SK-N-SH (cell line): ENCODE data around the gene LRRC59. TPM values are rescaled to one million over a fixed set of nuclear protein-coding genes. Genes with fewer than 3 reads are reported as not detected.

Experiments used
- CTCF ChIA-PET: fragments of 300-600, 350-600 bp; formaldehyde crosslinking; extraction: SDS; loops from one replicate; lab custom pipeline; 2021; lab: Yijun Ruan, JAX
- POLR2A ChIA-PET: fragments of 350-600 bp; sonication (Branson Sonifier 250); formaldehyde crosslinking; extraction: SDS; loops from one replicate; lab custom pipeline; 2020; ENCODE audit warnings: antibody characterized with exemption, inconsistent platforms; lab: Yijun Ruan, JAX
- DNase-seq: peaks from one replicate; pipeline ENCODE4 v3.0.0; 2012
- H2AFZ ChIP-seq: fragments of 200-600 bp; sonication (generic); 2 replicates; pipeline ENCODE4 v1.8.1; 2016; ENCODE audit warnings: antibody characterized with exemption, mild to moderate bottlenecking, low read depth
- H3F3A ChIP-seq: fragments of 200-600 bp; sonication (generic); replicated peaks from 2 replicates; pipeline ENCODE3; 2016; ENCODE audit warnings: antibody characterized with exemption, mild to moderate bottlenecking; ENCODE audit not compliant: insufficient read depth
- H3K27ac ChIP-seq, 2 experiments: fragments of 200-500 bp in 1 of 2; fragments of 200-600 bp in 1 of 2; sonication (Bioruptor generic) in 1 of 2; sonication (generic), shearing (Covaris generic) in 1 of 2; 2 replicates each; pipeline versions ENCODE4 v1.5.1 to v1.6.1; 2014 to 2016; ENCODE audit warnings: low read depth in 2 of 2, inconsistent platforms in 1 of 2, low read length in 1 of 2, mild to moderate bottlenecking in 1 of 2, mixed read lengths in 1 of 2
- H3K27me3 ChIP-seq: fragments of 200-600 bp; sonication (generic), shearing (Covaris generic); 2 replicates; pipeline ENCODE4 v1.6.1; 2016; ENCODE audit warnings: mixed run types; ENCODE audit not compliant: insufficient read depth
- H3K36me3 ChIP-seq, 2 experiments: fragments of 200-500 bp in 1 of 2; fragments of 200-600 bp in 1 of 2; sonication (Bioruptor generic) in 1 of 2; sonication (generic) in 1 of 2; replicated peaks in 1 of 2; 2 replicates each; pipeline versions ENCODE3 to v1.5.1; 2014 to 2016; ENCODE audit warnings: low read length in 1 of 2, mild to moderate bottlenecking in 1 of 2; ENCODE audit not compliant: insufficient read depth in 2 of 2, control insufficient read depth in 1 of 2
- H3K4me1 ChIP-seq, 2 experiments: fragments of 200-500 bp in 1 of 2; fragments of 200-600 bp in 1 of 2; sonication (Bioruptor generic) in 1 of 2; sonication (generic), shearing (Covaris generic) in 1 of 2; 2 replicates each; pipeline versions ENCODE4 v1.5.1 to v1.6.1; 2014 to 2016; ENCODE audit warnings: low read depth in 1 of 2, low read length in 1 of 2, mixed run types in 1 of 2; ENCODE audit not compliant: insufficient read depth in 2 of 2, control insufficient read depth in 1 of 2
- H3K4me2 ChIP-seq: fragments of 200-600 bp; sonication (generic), shearing (Covaris generic); 2 replicates; pipeline ENCODE4 v1.6.1; 2017; ENCODE audit warnings: mixed run types
- H3K4me3 ChIP-seq, 2 experiments: fragments of 200-500 bp in 1 of 2; fragments of 200-600 bp in 1 of 2; sonication (Bioruptor generic) in 1 of 2; sonication (generic), shearing (Covaris generic) in 1 of 2; 2 replicates each; pipeline versions ENCODE4 v1.5.1 to v1.8.1; 2014 to 2016; ENCODE audit warnings: low read depth in 2 of 2, inconsistent platforms in 1 of 2, low read length in 1 of 2, mild to moderate bottlenecking in 1 of 2, mixed read lengths in 1 of 2, moderate library complexity in 1 of 2
- H3K79me2 ChIP-seq: fragments of 200-600 bp; sonication (generic); 2 replicates; pipeline ENCODE4 v1.8.1; 2017; ENCODE audit warnings: mild to moderate bottlenecking; ENCODE audit not compliant: insufficient read depth
- H3K9ac ChIP-seq: fragments of 200-600 bp; sonication (generic); 2 replicates; pipeline ENCODE4 v1.6.1; 2017; ENCODE audit warnings: mixed run types
- H3K9me2 ChIP-seq: fragments of 200-600 bp; sonication (generic); 2 replicates; pipeline ENCODE4 v1.6.1; 2017; ENCODE audit warnings: mixed run types
- H3K9me3 ChIP-seq: fragments of 200-600 bp; sonication (generic); 2 replicates; pipeline ENCODE4 v1.6.1; 2017; ENCODE audit warnings: mixed run types, mild to moderate bottlenecking, moderate library complexity
- H4K20me1 ChIP-seq: fragments of 200-600 bp; sonication (generic); 2 replicates; pipeline ENCODE4 v1.6.1; 2017; ENCODE audit warnings: mild to moderate bottlenecking, mixed run types; ENCODE audit not compliant: insufficient read depth
- ELF1 ChIP-seq: IDR thresholded peaks from 2 replicates; pipeline ENCODE4 v1.4.0; 2012
- EP300 ChIP-seq, 2 experiments: IDR thresholded peaks; 2 replicates each; pipeline versions ENCODE4 v1.4.0 to v1.6.1; 2012; ENCODE audit warnings: borderline replicate concordance in 1 of 2, low read depth in 1 of 2, low read length in 1 of 2
- EZH2phosphoT487 ChIP-seq: fragments of 200-600 bp; sonication (generic); IDR thresholded peaks from 2 replicates; pipeline ENCODE4 v1.6.1; 2017; ENCODE audit warnings: low read depth, mixed run types, mild to moderate bottlenecking, antibody characterized with exemption, moderate library complexity, borderline replicate concordance
- GATA2 ChIP-seq: sonication (generic); formaldehyde crosslinking; IDR thresholded peaks from 2 replicates; pipeline ENCODE4 v1.5.0; 2020; ENCODE audit warnings: mild to moderate bottlenecking, missing genetic modification reagents
- MXI1 ChIP-seq: IDR thresholded peaks from 2 replicates; pipeline ENCODE4 v1.6.1; 2012; ENCODE audit warnings: mild to moderate bottlenecking, low read depth, low read length, improper control_type of control experiment
- NFIC ChIP-seq: IDR thresholded peaks from 2 replicates; pipeline ENCODE4 v1.4.0; 2012; ENCODE audit warnings: borderline replicate concordance
- POLR2AphosphoS5 ChIP-seq: IDR thresholded peaks from 2 replicates; pipeline ENCODE4 v1.6.1; 2012; ENCODE audit warnings: low read depth, low read length
- RFX5 ChIP-seq: IDR thresholded peaks from 2 replicates; pipeline ENCODE4 v1.6.1; 2012; ENCODE audit warnings: mild to moderate bottlenecking, improper control_type of control experiment, low read length
- SIN3A ChIP-seq: IDR thresholded peaks from 2 replicates; pipeline ENCODE4 v1.6.1; 2012; ENCODE audit warnings: low read depth, mild to moderate bottlenecking, low read length, moderate library complexity, borderline replicate concordance
- TCF12 ChIP-seq: IDR thresholded peaks from 2 replicates; pipeline ENCODE4 v1.4.0; 2012
- USF1 ChIP-seq: IDR thresholded peaks from 2 replicates; pipeline ENCODE4 v1.4.0; 2012; ENCODE audit warnings: low read depth, borderline replicate concordance
- ZBTB33 ChIP-seq: IDR thresholded peaks from 2 replicates; pipeline ENCODE4 v1.4.0; 2012; ENCODE audit warnings: low read depth, borderline replicate concordance
- WGBS: methylation state at CpG from one replicate; pipeline ENCODE4 v1.1.6; 2017; ENCODE audit warnings: low lambda C conversion rate; 5-methylcytosine and 5-hydroxymethylcytosine counted together
- polyA plus RNA-seq, 3 experiments: library from polyadenylated mRNA; depleted of rRNA; stranded (reverse); fragments of >200 nt; gene quantifications; 2 replicates each; pipeline ENCODE4 v1.2.3, GENCODE V29; 2012
- TF ChIP-seq, protein P1 (sequence below): IDR thresholded peaks from 2 replicates; pipeline ENCODE4 v1.6.1; 2012; ENCODE audit warnings: mild to moderate bottlenecking, low read depth, low read length, moderate library complexity

LRRC59 gene
- polyA plus RNA-seq, 1 of the 3 experiments (the other 2 are of a cell fraction) = 137 TPM

DNA sequence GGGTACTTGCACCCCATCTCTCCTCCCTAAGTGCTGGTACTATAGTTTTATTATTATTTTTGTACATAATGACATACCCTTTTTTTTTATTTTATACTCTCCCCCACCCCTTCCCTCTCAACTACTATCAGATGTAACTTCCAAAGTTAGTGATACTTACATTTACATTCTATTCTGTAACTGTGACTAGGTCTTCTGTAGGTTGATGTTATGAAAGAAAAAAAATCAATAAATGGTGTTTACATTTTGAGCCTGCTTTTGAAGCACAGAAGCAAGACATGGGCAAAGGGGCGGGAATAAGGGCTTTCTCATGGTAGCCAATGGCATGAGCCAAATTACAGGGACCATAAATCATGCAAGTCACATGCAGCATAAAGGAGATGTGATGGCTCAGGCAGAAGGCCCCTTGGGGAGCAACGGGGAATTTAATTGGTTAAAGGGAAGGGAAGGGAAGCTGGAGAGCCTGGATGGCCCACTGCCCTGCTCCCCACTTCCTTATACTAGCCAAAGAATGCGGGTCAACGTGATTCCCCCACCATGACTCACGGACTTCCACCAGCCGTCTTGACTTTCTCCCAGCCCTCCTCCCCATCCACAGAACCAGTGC is 26.3 kb upstream of the LRRC59 start (continued):
- TF ChIP-seq POLR2AphosphoS5 (peak; percentile 33; the same call in 1 of the 2 replicates), RFX5 (no peak), NFIC (peak; percentile 47), EZH2phosphoT487 (no peak), ELF1 (peak; percentile 77)
- TF ChIP-seq, protein P1, sequence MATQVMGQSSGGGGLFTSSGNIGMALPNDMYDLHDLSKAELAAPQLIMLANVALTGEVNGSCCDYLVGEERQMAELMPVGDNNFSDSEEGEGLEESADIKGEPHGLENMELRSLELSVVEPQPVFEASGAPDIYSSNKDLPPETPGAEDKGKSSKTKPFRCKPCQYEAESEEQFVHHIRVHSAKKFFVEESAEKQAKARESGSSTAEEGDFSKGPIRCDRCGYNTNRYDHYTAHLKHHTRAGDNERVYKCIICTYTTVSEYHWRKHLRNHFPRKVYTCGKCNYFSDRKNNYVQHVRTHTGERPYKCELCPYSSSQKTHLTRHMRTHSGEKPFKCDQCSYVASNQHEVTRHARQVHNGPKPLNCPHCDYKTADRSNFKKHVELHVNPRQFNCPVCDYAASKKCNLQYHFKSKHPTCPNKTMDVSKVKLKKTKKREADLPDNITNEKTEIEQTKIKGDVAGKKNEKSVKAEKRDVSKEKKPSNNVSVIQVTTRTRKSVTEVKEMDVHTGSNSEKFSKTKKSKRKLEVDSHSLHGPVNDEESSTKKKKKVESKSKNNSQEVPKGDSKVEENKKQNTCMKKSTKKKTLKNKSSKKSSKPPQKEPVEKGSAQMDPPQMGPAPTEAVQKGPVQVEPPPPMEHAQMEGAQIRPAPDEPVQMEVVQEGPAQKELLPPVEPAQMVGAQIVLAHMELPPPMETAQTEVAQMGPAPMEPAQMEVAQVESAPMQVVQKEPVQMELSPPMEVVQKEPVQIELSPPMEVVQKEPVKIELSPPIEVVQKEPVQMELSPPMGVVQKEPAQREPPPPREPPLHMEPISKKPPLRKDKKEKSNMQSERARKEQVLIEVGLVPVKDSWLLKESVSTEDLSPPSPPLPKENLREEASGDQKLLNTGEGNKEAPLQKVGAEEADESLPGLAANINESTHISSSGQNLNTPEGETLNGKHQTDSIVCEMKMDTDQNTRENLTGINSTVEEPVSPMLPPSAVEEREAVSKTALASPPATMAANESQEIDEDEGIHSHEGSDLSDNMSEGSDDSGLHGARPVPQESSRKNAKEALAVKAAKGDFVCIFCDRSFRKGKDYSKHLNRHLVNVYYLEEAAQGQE = 0 out of 2 replicates have a peak, but pooled peaks have one; percentile 4

GRCh38 chr17:50422738-50423137 is 25.4 kb upstream of the LRRC59 start:
- no peak overlapping the region for H3K27ac ChIP-seq
- peaks cover 22% of the 10 kb centered on the region for H3K79me2 ChIP-seq
- H3K4me2 ChIP-seq = no peak overlapping the region
- H3F3A ChIP-seq = peaks cover 39% of the 10 kb centered on the region
- ChIA-PET CTCF (interaction anchor here (0.9 to 1.4 kb wide), 3 partner anchors 9 to 26 kb away, joined by 3 to 5 read pairs (median 5); partner anchors contain the start of gene LRRC59), POLR2A (no interaction called here)
- no peaks in the 10 kb centered on the region for H3K9me2 ChIP-seq
- H3K27me3 ChIP-seq = no peaks in the 10 kb centered on the region
- no peaks in the 10 kb centered on the region for H3K36me3 ChIP-seq
- H3K4me3 ChIP-seq = no peak overlapping the region
- DNase-seq = no peak
- no peaks in the 10 kb centered on the region for H3K9me3 ChIP-seq
- peaks cover 21% of the 10 kb centered on the region in 2 experiments; a peak in 3 of 4 replicates for H3K4me1 ChIP-seq
- H4K20me1 ChIP-seq = no peaks in the 10 kb centered on the region
- no peak overlapping the region for H2AFZ ChIP-seq
- TF ChIP-seq EP300 (IDR thresholded peaks at IDR 0.05; ENCODE audit: borderline replicate concordance in 1 of 2, low read depth in 1 of 2, low read length in 1 of 2) = no peak
- no peak for TF ChIP-seq MXI1
- TF ChIP-seq USF1 = no peak
- no peak for TF ChIP-seq SIN3A
- TF ChIP-seq TCF12 = no peak
- no peak for TF ChIP-seq GATA2 (CRISPR knock-in tag)
- no peak for TF ChIP-seq ZBTB33
- 97% methylated on average over 2 of the region's 2 CpGs for WGBS
- H3K9ac ChIP-seq = no peak overlapping the region
